ENCODE results near the gene NPRL2. TPM values are rescaled to one million over a fixed set of nuclear protein-coding genes. Genes with fewer than 3 reads are reported as not detected.
A peak's percentile ranks its signal among the peaks of the same experiment; 100 is the strongest.

Gene NPRL2
- total RNA-seq, 1 experiment from 2014 or later = 20.6 TPM

DNA sequence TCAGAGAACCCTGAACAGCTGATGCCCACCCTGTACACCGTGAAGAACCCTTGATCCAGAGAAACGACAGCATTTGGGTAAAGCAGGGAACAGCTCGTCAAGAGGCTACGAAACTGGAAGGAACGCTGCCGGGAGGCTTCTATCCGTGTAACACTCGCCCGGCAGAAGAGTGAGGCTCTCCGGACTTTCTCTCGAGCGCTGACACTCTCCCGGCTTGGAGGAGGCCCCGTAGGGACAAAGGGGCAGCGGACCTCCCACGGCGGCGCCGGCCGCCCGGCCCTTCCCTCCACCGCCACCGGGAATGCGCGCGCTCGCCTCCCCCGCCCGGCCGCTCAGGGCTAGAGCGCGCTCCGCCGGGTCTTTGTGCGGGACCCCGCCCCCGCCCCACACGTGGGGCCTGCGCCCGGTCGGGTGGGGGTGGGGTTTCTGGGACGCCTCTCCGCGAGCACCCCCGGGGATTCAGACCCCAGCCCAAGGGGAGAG, 29.7 kb downstream of the NPRL2 start (continued):
- TF ChIP-seq, protein P1, sequence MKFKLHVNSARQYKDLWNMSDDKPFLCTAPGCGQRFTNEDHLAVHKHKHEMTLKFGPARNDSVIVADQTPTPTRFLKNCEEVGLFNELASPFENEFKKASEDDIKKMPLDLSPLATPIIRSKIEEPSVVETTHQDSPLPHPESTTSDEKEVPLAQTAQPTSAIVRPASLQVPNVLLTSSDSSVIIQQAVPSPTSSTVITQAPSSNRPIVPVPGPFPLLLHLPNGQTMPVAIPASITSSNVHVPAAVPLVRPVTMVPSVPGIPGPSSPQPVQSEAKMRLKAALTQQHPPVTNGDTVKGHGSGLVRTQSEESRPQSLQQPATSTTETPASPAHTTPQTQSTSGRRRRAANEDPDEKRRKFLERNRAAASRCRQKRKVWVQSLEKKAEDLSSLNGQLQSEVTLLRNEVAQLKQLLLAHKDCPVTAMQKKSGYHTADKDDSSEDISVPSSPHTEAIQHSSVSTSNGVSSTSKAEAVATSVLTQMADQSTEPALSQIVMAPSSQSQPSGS (CRISPR knock-in tag; IDR thresholded peaks at IDR 0.05; ENCODE audit: borderline replicate concordance, low read depth) = no peak
- no peak; the same call in 1 of the 2 replicates for TF ChIP-seq FOXK1 (CRISPR knock-in tag; IDR thresholded peaks at IDR 0.05)
- no peak for TF ChIP-seq ATF1 (CRISPR knock-in tag; IDR thresholded peaks at IDR 0.05)
- TF ChIP-seq, protein P2, sequence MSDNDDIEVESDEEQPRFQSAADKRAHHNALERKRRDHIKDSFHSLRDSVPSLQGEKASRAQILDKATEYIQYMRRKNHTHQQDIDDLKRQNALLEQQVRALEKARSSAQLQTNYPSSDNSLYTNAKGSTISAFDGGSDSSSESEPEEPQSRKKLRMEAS (CRISPR knock-in tag; IDR thresholded peaks at IDR 0.05) = peak; percentile 42; the same call in 1 of the 2 replicates
- TF ChIP-seq CREM (CRISPR knock-in tag; IDR thresholded peaks at IDR 0.05) = no peak
- no peak for TF ChIP-seq TCF7 (CRISPR knock-in tag; IDR thresholded peaks at IDR 0.05; ENCODE audit: low read depth)
- TF ChIP-seq ZNF416 (CRISPR knock-in tag; IDR thresholded peaks at IDR 0.05) = no peak
- no peak for TF ChIP-seq JAZF1 (CRISPR knock-in tag; IDR thresholded peaks at IDR 0.05)
- TF ChIP-seq ZNF423 (CRISPR knock-in tag; IDR thresholded peaks at IDR 0.05) = no peak
- peak; percentile 52; the same call in 1 of the 2 replicates for TF ChIP-seq TP53 (CRISPR knock-in tag; IDR thresholded peaks at IDR 0.05)
- no peak for TF ChIP-seq SOX15 (CRISPR knock-in tag; IDR thresholded peaks at IDR 0.05)
- no peak for TF ChIP-seq TEAD4 (CRISPR knock-in tag; IDR thresholded peaks at IDR 0.05)
- TF ChIP-seq, protein P3, sequence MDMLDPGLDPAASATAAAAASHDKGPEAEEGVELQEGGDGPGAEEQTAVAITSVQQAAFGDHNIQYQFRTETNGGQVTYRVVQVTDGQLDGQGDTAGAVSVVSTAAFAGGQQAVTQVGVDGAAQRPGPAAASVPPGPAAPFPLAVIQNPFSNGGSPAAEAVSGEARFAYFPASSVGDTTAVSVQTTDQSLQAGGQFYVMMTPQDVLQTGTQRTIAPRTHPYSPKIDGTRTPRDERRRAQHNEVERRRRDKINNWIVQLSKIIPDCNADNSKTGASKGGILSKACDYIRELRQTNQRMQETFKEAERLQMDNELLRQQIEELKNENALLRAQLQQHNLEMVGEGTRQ (CRISPR knock-in tag; IDR thresholded peaks at IDR 0.05) = peak; percentile 81
- no peak for TF ChIP-seq NR3C1 (CRISPR knock-in tag; conservative IDR thresholded peaks at IDR 0.05; ENCODE audit: low read depth)
- TF ChIP-seq IRF2 (CRISPR knock-in tag; IDR thresholded peaks at IDR 0.05; ENCODE audit: borderline replicate concordance, low read depth) = no peak
- 0 out of 2 replicates have a peak, but pooled peaks have one; percentile 26 for TF ChIP-seq ZNF317 (CRISPR knock-in tag; IDR thresholded peaks at IDR 0.05; ENCODE audit: borderline replicate concordance, low read depth)
- TF ChIP-seq, protein P4, sequence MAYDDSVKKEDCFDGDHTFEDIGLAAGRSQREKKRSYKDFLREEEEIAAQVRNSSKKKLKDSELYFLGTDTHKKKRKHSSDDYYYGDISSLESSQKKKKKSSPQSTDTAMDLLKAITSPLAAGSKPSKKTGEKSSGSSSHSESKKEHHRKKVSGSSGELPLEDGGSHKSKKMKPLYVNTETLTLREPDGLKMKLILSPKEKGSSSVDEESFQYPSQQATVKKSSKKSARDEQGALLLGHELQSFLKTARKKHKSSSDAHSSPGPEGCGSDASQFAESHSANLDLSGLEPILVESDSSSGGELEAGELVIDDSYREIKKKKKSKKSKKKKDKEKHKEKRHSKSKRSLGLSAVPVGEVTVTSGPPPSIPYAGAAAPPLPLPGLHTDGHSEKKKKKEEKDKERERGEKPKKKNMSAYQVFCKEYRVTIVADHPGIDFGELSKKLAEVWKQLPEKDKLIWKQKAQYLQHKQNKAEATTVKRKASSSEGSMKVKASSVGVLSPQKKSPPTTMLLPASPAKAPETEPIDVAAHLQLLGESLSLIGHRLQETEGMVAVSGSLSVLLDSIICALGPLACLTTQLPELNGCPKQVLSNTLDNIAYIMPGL (CRISPR knock-in tag; IDR thresholded peaks at IDR 0.05) = no peak
- TF ChIP-seq, protein P5, sequence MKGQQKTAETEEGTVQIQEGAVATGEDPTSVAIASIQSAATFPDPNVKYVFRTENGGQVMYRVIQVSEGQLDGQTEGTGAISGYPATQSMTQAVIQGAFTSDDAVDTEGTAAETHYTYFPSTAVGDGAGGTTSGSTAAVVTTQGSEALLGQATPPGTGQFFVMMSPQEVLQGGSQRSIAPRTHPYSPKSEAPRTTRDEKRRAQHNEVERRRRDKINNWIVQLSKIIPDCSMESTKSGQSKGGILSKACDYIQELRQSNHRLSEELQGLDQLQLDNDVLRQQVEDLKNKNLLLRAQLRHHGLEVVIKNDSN (CRISPR knock-in tag; IDR thresholded peaks at IDR 0.05) = peak; percentile 58; the same call in 1 of the 2 replicates
- TF ChIP-seq NFATC4 (CRISPR knock-in tag; IDR thresholded peaks at IDR 0.05) = no peak
- TF ChIP-seq RORB (CRISPR knock-in tag; IDR thresholded peaks at IDR 0.05) = no peak
- TF ChIP-seq SP1 (CRISPR knock-in tag; conservative IDR thresholded peaks at IDR 0.05) = no peak
- no peak for TF ChIP-seq GTF2I (CRISPR knock-in tag; conservative IDR thresholded peaks at IDR 0.05)
- no peak for TF ChIP-seq MXD4 (CRISPR knock-in tag; IDR thresholded peaks at IDR 0.05; ENCODE audit: borderline replicate concordance)
- TF ChIP-seq MYBL2 (CRISPR knock-in tag; IDR thresholded peaks at IDR 0.05) = 0 out of 2 replicates have a peak, but pooled peaks have one; percentile 36
- TF ChIP-seq, protein P6, sequence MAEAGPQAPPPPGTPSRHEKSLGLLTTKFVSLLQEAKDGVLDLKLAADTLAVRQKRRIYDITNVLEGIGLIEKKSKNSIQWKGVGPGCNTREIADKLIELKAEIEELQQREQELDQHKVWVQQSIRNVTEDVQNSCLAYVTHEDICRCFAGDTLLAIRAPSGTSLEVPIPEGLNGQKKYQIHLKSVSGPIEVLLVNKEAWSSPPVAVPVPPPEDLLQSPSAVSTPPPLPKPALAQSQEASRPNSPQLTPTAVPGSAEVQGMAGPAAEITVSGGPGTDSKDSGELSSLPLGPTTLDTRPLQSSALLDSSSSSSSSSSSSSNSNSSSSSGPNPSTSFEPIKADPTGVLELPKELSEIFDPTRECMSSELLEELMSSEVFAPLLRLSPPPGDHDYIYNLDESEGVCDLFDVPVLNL (CRISPR knock-in tag; IDR thresholded peaks at IDR 0.05; ENCODE audit: borderline replicate concordance, low read depth) = no peak
- no peak for TF ChIP-seq NR1H2 (CRISPR knock-in tag; IDR thresholded peaks at IDR 0.05)
- TF ChIP-seq ZNF138 (CRISPR knock-in tag; conservative IDR thresholded peaks at IDR 0.05) = no peak
- TF ChIP-seq, protein P7, sequence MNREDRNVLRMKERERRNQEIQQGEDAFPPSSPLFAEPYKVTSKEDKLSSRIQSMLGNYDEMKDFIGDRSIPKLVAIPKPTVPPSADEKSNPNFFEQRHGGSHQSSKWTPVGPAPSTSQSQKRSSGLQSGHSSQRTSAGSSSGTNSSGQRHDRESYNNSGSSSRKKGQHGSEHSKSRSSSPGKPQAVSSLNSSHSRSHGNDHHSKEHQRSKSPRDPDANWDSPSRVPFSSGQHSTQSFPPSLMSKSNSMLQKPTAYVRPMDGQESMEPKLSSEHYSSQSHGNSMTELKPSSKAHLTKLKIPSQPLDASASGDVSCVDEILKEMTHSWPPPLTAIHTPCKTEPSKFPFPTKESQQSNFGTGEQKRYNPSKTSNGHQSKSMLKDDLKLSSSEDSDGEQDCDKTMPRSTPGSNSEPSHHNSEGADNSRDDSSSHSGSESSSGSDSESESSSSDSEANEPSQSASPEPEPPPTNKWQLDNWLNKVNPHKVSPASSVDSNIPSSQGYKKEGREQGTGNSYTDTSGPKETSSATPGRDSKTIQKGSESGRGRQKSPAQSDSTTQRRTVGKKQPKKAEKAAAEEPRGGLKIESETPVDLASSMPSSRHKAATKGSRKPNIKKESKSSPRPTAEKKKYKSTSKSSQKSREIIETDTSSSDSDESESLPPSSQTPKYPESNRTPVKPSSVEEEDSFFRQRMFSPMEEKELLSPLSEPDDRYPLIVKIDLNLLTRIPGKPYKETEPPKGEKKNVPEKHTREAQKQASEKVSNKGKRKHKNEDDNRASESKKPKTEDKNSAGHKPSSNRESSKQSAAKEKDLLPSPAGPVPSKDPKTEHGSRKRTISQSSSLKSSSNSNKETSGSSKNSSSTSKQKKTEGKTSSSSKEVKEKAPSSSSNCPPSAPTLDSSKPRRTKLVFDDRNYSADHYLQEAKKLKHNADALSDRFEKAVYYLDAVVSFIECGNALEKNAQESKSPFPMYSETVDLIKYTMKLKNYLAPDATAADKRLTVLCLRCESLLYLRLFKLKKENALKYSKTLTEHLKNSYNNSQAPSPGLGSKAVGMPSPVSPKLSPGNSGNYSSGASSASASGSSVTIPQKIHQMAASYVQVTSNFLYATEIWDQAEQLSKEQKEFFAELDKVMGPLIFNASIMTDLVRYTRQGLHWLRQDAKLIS (CRISPR knock-in tag; IDR thresholded peaks at IDR 0.05; ENCODE audit: borderline replicate concordance) = no peak
- TF ChIP-seq GABPB1 (CRISPR knock-in tag; IDR thresholded peaks at IDR 0.05) = no peak
- no peak for TF ChIP-seq CREB1 (CRISPR knock-in tag; IDR thresholded peaks at IDR 0.05)
- TF ChIP-seq ZNF263 (CRISPR knock-in tag; IDR thresholded peaks at IDR 0.05; ENCODE audit: low read depth) = 0 out of 2 replicates have a peak, but pooled peaks have one; percentile 13

Measured in WTC11 (cell line).